HCT116 (cell line): Measurements from ENCODE around the gene KMT2D.

Experiments
- EZH2 ChIP-seq: fragments of 200-600 bp; sonication (generic); IDR thresholded peaks from 2 replicates; pipeline ENCODE4 v1.6.1; 2017; ENCODE audit warnings: antibody characterized with exemption, mixed run types
- JUND ChIP-seq: IDR thresholded peaks from 2 replicates; pipeline ENCODE4 v1.6.1; 2012
- POLR2A ChIP-seq: IDR thresholded peaks from 2 replicates; pipeline ENCODE4 v1.7.0; 2011; ENCODE audit warnings: borderline replicate concordance; ENCODE audit not compliant: insufficient read depth, insufficient read length; ENCODE audit errors: extremely low read depth
- SP1 ChIP-seq: IDR thresholded peaks from 2 replicates; pipeline ENCODE4 v1.6.1; 2012; ENCODE audit warnings: low read depth
- YY1 ChIP-seq: IDR thresholded peaks from 2 replicates; pipeline ENCODE4 v1.6.1; 2011; ENCODE audit warnings: low read length, low read depth, moderate library complexity, mild to moderate bottlenecking; ENCODE audit not compliant: insufficient replicate concordance; ENCODE audit errors: extremely low read depth
- ZFX ChIP-seq: fragments of 450-650 bp; IDR thresholded peaks from 2 replicates; pipeline ENCODE4 v1.6.1; 2017
- TF ChIP-seq, protein P1 (sequence below), 3 experiments: fragments of 200-600 bp in 1 of 3; sonication (generic) in 1 of 3; IDR thresholded peaks in 2 of 3; conservative IDR thresholded peaks in 1 of 3; 2 replicates each; pipeline ENCODE4 v1.5.1; 2012 to 2017; ENCODE audit warnings: low read depth in 2 of 3, low read length in 2 of 3, antibody characterized with exemption in 1 of 3, borderline replicate concordance in 1 of 3, control low read depth in 1 of 3, mild to moderate bottlenecking in 1 of 3, mixed read lengths in 1 of 3, mixed run types in 1 of 3, moderate library complexity in 1 of 3; ENCODE audit not compliant: insufficient read depth in 1 of 3
- TF ChIP-seq, protein P2 (sequence below): IDR thresholded peaks from 2 replicates; pipeline ENCODE4 v1.6.1; 2012
- TF ChIP-seq, protein P3 (sequence below): IDR thresholded peaks from 2 replicates; pipeline ENCODE4 v1.6.1; 2012
- TF ChIP-seq, protein P4 (sequence below): IDR thresholded peaks from 2 replicates; pipeline ENCODE4 v1.6.1; 2012; ENCODE audit warnings: low read depth

DNA sequence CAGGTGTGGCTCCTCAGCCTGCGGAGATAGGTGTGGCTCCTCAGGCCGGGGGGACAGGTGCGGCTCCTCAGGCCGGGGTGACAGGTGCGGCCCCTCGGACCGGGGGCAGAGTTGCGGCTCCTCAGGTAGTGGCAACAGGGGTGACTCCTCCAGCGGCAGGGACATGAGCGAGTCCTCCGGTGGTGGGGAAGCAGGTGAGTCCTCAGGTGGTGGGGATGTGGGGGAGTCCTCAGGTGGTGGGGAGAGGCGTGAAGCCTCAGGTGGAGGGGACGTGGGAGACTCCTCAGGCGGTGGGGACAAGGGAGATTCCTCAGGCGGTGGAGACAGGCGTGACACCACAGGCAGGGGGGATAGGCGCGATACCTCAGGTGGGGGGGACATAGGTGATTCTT is 9.2 kb downstream of the KMT2D start:
- TF ChIP-seq, protein P1, sequence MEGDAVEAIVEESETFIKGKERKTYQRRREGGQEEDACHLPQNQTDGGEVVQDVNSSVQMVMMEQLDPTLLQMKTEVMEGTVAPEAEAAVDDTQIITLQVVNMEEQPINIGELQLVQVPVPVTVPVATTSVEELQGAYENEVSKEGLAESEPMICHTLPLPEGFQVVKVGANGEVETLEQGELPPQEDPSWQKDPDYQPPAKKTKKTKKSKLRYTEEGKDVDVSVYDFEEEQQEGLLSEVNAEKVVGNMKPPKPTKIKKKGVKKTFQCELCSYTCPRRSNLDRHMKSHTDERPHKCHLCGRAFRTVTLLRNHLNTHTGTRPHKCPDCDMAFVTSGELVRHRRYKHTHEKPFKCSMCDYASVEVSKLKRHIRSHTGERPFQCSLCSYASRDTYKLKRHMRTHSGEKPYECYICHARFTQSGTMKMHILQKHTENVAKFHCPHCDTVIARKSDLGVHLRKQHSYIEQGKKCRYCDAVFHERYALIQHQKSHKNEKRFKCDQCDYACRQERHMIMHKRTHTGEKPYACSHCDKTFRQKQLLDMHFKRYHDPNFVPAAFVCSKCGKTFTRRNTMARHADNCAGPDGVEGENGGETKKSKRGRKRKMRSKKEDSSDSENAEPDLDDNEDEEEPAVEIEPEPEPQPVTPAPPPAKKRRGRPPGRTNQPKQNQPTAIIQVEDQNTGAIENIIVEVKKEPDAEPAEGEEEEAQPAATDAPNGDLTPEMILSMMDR (IDR thresholded peaks at IDR 0.05 in 2 of 3, conservative IDR thresholded peaks at IDR 0.05 in 1 of 3; ENCODE audit: borderline replicate concordance in 1 of 3, insufficient read depth in 1 of 3, low read depth in 2 of 3, low read length in 2 of 3) = no peak
- no peak for TF ChIP-seq EZH2
- TF ChIP-seq, protein P2, sequence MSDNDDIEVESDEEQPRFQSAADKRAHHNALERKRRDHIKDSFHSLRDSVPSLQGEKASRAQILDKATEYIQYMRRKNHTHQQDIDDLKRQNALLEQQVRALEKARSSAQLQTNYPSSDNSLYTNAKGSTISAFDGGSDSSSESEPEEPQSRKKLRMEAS = no peak
- no peak for TF ChIP-seq SP1
- TF ChIP-seq, protein P3, sequence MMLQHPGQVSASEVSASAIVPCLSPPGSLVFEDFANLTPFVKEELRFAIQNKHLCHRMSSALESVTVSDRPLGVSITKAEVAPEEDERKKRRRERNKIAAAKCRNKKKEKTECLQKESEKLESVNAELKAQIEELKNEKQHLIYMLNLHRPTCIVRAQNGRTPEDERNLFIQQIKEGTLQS = no peak
- TF ChIP-seq JUND = no peak
- no peak for TF ChIP-seq ZFX
- TF ChIP-seq, protein P4, sequence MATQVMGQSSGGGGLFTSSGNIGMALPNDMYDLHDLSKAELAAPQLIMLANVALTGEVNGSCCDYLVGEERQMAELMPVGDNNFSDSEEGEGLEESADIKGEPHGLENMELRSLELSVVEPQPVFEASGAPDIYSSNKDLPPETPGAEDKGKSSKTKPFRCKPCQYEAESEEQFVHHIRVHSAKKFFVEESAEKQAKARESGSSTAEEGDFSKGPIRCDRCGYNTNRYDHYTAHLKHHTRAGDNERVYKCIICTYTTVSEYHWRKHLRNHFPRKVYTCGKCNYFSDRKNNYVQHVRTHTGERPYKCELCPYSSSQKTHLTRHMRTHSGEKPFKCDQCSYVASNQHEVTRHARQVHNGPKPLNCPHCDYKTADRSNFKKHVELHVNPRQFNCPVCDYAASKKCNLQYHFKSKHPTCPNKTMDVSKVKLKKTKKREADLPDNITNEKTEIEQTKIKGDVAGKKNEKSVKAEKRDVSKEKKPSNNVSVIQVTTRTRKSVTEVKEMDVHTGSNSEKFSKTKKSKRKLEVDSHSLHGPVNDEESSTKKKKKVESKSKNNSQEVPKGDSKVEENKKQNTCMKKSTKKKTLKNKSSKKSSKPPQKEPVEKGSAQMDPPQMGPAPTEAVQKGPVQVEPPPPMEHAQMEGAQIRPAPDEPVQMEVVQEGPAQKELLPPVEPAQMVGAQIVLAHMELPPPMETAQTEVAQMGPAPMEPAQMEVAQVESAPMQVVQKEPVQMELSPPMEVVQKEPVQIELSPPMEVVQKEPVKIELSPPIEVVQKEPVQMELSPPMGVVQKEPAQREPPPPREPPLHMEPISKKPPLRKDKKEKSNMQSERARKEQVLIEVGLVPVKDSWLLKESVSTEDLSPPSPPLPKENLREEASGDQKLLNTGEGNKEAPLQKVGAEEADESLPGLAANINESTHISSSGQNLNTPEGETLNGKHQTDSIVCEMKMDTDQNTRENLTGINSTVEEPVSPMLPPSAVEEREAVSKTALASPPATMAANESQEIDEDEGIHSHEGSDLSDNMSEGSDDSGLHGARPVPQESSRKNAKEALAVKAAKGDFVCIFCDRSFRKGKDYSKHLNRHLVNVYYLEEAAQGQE = no peak
- no peak for TF ChIP-seq POLR2A
- TF ChIP-seq YY1 = no peak
